Mesothelial cell of epicardium (in vitro differentiated cells): ENCODE results near the gene DUSP8. TPM values are rescaled to one million over a fixed set of nuclear protein-coding genes. Genes with fewer than 3 reads are reported as not detected.
A peak's percentile ranks its signal among the peaks of the same experiment; 100 is the strongest.

Experiments
- DNase-seq, 2 experiments: peaks; one replicate each; pipeline ENCODE4 v3.0.0; 2021; ENCODE audit warnings: low spot score in 2 of 2; ENCODE audit not compliant: unreplicated experiment in 2 of 2
- H3K27ac Mint-ChIP-seq: 2 replicates; pipeline ENCODE4 v1.8.0; 2021; ENCODE audit warnings: mixed read lengths
- H3K27me3 Mint-ChIP-seq: 2 replicates; pipeline ENCODE4 v1.8.0; 2021; ENCODE audit warnings: low read depth, mixed read lengths
- H3K36me3 Mint-ChIP-seq: 2 replicates; pipeline ENCODE4 v1.8.0; 2021; ENCODE audit warnings: mixed read lengths
- H3K4me1 Mint-ChIP-seq: 2 replicates; pipeline ENCODE4 v1.8.0; 2021; ENCODE audit warnings: mixed read lengths
- H3K4me3 Mint-ChIP-seq: 2 replicates; pipeline ENCODE4 v1.8.0; 2021; ENCODE audit warnings: mild to moderate bottlenecking, moderate library complexity, mixed read lengths
- H3K9me3 Mint-ChIP-seq: 2 replicates; pipeline ENCODE4 v1.8.0; 2021; ENCODE audit warnings: mixed read lengths
- total RNA-seq: library from RNA; stranded (reverse); gene quantifications from 3 replicates; pipeline ENCODE4 v1.2.1, GENCODE V29; 2021
- TF ChIP-seq, protein P1 (sequence below): fragments of 200-600 bp; sonication (generic); IDR thresholded peaks from one replicate; pipeline ENCODE4 v1.5.0; 2021; ENCODE audit warnings: antibody characterized with exemption; ENCODE audit not compliant: unreplicated experiment

DUSP8 gene
- total RNA-seq, 1 donor from 2014 or later = 9.1 TPM

DNA sequence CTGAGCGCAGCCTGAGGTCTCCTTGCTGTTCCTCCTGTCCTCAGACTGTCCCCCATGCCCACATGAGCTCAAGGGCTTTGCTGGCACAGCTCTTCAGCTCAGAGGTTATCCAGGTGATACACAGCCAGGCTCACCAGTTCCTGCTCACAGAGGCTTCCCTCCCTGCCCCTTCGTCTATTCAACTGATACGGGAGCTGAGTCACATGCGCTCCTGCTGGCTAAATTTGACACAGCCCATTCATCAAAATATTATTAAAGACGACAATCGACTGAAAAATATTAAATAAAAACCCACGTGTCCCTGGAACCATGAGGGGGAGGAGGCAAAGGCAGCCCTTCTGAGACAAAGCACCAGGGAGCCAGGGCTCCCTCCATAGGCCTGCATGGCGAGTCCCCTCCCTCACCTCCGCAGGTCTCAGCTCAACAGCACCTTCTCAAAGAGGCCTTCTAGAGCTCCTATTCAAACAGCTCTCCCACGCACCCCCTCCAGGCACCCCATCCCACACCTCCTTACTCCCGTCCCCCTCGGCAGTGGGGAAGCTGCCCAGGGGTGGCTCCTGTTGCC lies 40.5 kb downstream of the DUSP8 start:
- no peaks in the 10 kb centered on the region for H3K36me3 Mint-ChIP-seq
- no peaks in the 10 kb centered on the region for H3K9me3 Mint-ChIP-seq
- no peaks in the 10 kb centered on the region for H3K27me3 Mint-ChIP-seq
- DNase-seq = no peak
- TF ChIP-seq, protein P1, sequence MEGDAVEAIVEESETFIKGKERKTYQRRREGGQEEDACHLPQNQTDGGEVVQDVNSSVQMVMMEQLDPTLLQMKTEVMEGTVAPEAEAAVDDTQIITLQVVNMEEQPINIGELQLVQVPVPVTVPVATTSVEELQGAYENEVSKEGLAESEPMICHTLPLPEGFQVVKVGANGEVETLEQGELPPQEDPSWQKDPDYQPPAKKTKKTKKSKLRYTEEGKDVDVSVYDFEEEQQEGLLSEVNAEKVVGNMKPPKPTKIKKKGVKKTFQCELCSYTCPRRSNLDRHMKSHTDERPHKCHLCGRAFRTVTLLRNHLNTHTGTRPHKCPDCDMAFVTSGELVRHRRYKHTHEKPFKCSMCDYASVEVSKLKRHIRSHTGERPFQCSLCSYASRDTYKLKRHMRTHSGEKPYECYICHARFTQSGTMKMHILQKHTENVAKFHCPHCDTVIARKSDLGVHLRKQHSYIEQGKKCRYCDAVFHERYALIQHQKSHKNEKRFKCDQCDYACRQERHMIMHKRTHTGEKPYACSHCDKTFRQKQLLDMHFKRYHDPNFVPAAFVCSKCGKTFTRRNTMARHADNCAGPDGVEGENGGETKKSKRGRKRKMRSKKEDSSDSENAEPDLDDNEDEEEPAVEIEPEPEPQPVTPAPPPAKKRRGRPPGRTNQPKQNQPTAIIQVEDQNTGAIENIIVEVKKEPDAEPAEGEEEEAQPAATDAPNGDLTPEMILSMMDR = no peak
- H3K4me3 Mint-ChIP-seq = no peak overlapping the region
- peak overlapping the region; percentile 77 for H3K27ac Mint-ChIP-seq
- peaks cover 8% of the 10 kb centered on the region for H3K4me1 Mint-ChIP-seq

DNA sequence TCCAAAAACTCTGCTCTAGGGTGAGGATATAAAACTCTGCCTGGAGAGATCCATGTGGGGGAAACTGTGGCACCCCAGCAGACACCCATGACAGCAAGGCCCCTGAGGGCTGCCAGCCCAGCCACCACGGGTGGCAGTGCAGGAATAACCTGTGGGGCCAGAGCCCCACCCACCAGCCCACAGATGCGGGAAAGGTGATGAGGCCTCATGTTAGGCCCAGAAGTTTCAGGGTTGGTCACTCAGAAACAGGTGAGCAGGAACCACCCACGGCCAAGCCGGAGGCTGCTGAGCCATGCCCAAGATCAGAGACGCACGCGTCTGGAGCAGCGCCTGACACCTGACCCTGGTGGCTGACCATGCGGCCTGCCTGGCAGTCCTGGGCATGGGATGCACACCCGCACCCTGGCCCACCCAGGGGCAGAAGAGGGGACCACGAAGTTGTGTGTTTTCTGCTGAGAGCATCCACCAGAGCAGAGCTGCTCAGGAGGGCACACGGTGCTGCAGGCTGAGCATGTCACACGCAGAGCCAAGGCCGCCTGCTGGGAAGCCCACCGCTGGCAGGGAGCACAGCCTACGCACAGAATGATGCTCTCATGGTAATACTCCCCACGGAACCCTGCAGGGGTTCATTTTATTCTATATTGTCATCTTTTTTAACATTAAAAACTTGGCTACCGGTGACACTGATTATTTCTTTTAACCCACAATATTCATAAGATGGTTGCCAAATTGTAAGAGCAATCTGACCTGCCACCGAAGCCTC lies 41.2 kb downstream of the DUSP8 start:
- Mint-ChIP-seq H3K27ac (peak overlapping the region; percentile 77), H3K4me3 (no peak overlapping the region), H3K27me3 (no peaks in the 10 kb centered on the region), H3K9me3 (no peaks in the 10 kb centered on the region), H3K4me1 (peaks cover 8% of the 10 kb centered on the region), H3K36me3 (no peaks in the 10 kb centered on the region)
- TF ChIP-seq, protein P1 = no peak
- DNase-seq = no peak

DNA sequence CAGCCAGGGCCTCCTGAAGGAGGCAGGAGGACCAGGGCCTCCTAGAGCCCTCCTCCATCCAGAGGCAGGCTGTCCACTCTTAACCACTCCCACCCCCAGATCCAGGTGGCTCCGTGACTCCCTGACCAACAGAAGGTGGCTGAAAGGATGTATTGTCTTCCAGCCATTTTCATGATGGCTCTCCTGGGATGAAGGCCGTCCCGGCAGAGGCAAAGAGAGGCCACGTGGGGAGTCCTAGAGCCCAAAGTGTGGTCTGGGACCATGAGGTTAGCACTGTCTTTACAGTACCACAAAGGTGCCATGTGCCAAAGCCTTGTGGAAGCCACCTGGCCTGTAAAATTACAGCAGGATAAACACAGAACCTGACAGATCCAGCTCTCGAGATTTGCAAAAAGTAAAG lies 42.3 kb downstream of the DUSP8 start:
- TF ChIP-seq, protein P1 = no peak
- H3K4me3 Mint-ChIP-seq = no peak overlapping the region
- H3K36me3 Mint-ChIP-seq = no peaks in the 10 kb centered on the region
- no peak for DNase-seq
- peaks cover 8% of the 10 kb centered on the region for H3K4me1 Mint-ChIP-seq
- H3K9me3 Mint-ChIP-seq = no peaks in the 10 kb centered on the region
- H3K27me3 Mint-ChIP-seq = no peaks in the 10 kb centered on the region
- H3K27ac Mint-ChIP-seq = no peak overlapping the region

DNA sequence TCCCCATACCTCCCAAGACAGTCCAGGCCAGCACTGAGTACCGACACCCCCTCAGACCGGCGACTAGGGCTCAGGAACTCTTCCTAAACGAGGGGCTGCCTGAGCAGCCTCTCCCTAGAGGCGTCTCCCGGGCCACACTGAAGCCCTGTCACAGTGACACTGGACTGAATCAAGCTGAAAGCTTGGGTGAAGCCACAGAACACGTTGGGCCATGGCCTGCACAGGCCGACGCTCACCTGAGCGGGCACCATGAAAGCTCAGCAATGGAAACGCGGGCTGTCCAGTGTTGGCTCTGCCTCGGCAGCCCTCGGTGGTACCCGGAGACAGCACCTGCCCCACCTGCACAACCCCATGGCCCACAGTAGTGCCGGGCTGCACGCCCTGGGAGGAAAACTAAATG lies 42.8 kb downstream of the DUSP8 start:
- Mint-ChIP-seq H3K4me1 (peaks cover 8% of the 10 kb centered on the region), H3K27ac (no peak overlapping the region), H3K36me3 (no peaks in the 10 kb centered on the region), H3K4me3 (no peak overlapping the region), H3K27me3 (no peaks in the 10 kb centered on the region), H3K9me3 (no peaks in the 10 kb centered on the region)
- TF ChIP-seq, protein P1 = no peak
- no peak for DNase-seq

DNA sequence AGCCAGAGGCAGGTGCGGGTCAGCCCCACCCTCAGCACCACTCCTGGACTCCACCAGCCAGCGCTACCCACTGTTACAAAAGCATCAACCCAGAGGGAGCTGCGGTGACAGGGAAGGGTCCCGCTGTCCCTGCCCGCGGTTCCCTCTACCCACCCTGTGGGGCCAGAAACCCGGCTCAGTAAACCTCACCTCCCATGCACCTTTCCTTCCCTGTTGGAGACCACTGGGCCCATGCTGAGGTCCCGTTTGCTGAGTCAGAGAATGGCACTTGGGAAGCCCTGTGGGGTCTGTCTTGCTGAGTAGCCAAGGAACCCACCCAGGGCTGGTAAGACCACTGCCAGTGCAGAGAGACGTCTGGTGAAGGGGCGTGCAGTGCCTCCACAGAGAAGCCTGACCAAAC lies 43.4 kb downstream of the DUSP8 start:
- Mint-ChIP-seq H3K27ac (no peak overlapping the region), H3K9me3 (no peaks in the 10 kb centered on the region), H3K27me3 (no peaks in the 10 kb centered on the region), H3K4me3 (no peak overlapping the region), H3K4me1 (peaks cover 8% of the 10 kb centered on the region), H3K36me3 (no peaks in the 10 kb centered on the region)
- no peak for DNase-seq
- TF ChIP-seq, protein P1 = no peak
